Panc1 (cell line): ENCODE results near the gene SAMHD1. TPM values are rescaled to one million over a fixed set of nuclear protein-coding genes. Genes with fewer than 3 reads are reported as not detected.

Source experiments
- ATAC-seq: fragments of 200-7000 bp; cut with Tn5 transposase; 2 replicates; pipeline ENCODE4 v1.9.1; 2020; ENCODE audit warnings: mild to moderate bottlenecking, moderate library complexity
- BruUV-seq: library from RNA; stranded (reverse); fragments of 400-500 nt; replicated peaks from 2 replicates; lab custom pipeline; 2021; lab: Mats Ljungman, UMichigan
- CTCF ChIA-PET: fragments of 300-600 bp; sonication (Branson Sonifier 250); formaldehyde crosslinking; loops from one replicate; lab custom pipeline; 2022; ENCODE audit warnings: antibody characterized with exemption; lab: Charles Lee
- POLR2A ChIA-PET: fragments of 300-600 bp; sonication (Branson Sonifier 250); formaldehyde crosslinking; loops from one replicate; lab custom pipeline; 2022; ENCODE audit warnings: antibody characterized with exemption; lab: Charles Lee
- DNase-seq: peaks from one replicate; pipeline ENCODE4 v3.0.0-alpha.2; 2010; ENCODE audit warnings: low read depth, low spot score
- H3K27ac ChIP-seq: 2 replicates; pipeline ENCODE4 v1.5.1; 2011; ENCODE audit warnings: mild to moderate bottlenecking, low read length, inconsistent platforms
- H3K27me3 ChIP-seq: fragments of 200-500 bp; sonication (Bioruptor generic); 2 replicates; pipeline ENCODE4 v1.6.0; 2014; ENCODE audit warnings: low read length, inconsistent platforms; ENCODE audit not compliant: control insufficient read depth, insufficient read depth
- H3K36me3 ChIP-seq: fragments of 200-500 bp; sonication (Bioruptor generic); 2 replicates; pipeline ENCODE4 v1.5.1; 2014; ENCODE audit warnings: inconsistent platforms, mild to moderate bottlenecking, low read length, moderate library complexity; ENCODE audit not compliant: control insufficient read depth, insufficient read depth
- H3K4me1 ChIP-seq: 2 replicates; pipeline ENCODE4 v1.5.1; 2011; ENCODE audit warnings: inconsistent platforms, mild to moderate bottlenecking, low read length, moderate library complexity; ENCODE audit not compliant: control insufficient read depth, insufficient read depth
- H3K4me3 ChIP-seq, 2 experiments: 2 replicates each; pipeline ENCODE4 v1.5.1; 2011 to 2012; ENCODE audit warnings: low read depth in 2 of 2, low read length in 2 of 2, mild to moderate bottlenecking in 2 of 2, inconsistent platforms in 1 of 2, moderate library complexity in 1 of 2
- H3K9me3 ChIP-seq: fragments of 200-500 bp; sonication (Bioruptor generic); 2 replicates; pipeline ENCODE4 v1.5.1; 2014; ENCODE audit warnings: low read depth, mild to moderate bottlenecking, inconsistent platforms, low read length, moderate library complexity; ENCODE audit not compliant: control insufficient read depth, insufficient read depth
- POLR2AphosphoS5 ChIP-seq: IDR thresholded peaks from 2 replicates; pipeline ENCODE4 v1.6.1; 2012; ENCODE audit warnings: mild to moderate bottlenecking, low read depth, low read length, moderate library complexity
- SIN3A ChIP-seq: IDR thresholded peaks from 2 replicates; pipeline ENCODE4 v1.6.1; 2012; ENCODE audit warnings: low read depth, mild to moderate bottlenecking, low read length, moderate library complexity, borderline replicate concordance; ENCODE audit not compliant: insufficient read depth
- TCF7L2 ChIP-seq: IDR thresholded peaks from 2 replicates; pipeline ENCODE4 v1.6.1; 2011; ENCODE audit warnings: mild to moderate bottlenecking, low read depth, low read length, inconsistent platforms
- in situ Hi-C: cut with HindIII; loops from 2 replicates; pipeline ENCODE4 v1.10.0; 2016; ENCODE audit warnings: low sequenced_read_pairs, low pct_unique_long_range_greater_than_20kb
- intact Hi-C: fragments of 100-400 bp; cut with micrococcal nuclease; formaldehyde crosslinking; loops from one replicate; pipeline ENCODE4 v1.10.0; 2022; ENCODE audit not compliant: unreplicated experiment
- total RNA-seq: library from RNA; stranded (reverse); gene quantifications from one replicate; pipeline ENCODE4 v1.2.1, GENCODE V29; 2021; ENCODE audit not compliant: unreplicated experiment
- TF ChIP-seq, protein P1 (sequence below): fragments of 450-650 bp; IDR thresholded peaks from 2 replicates; pipeline ENCODE4 v1.5.1; 2017; ENCODE audit warnings: mild to moderate bottlenecking
- TF ChIP-seq, protein P2 (sequence below), 2 experiments: IDR thresholded peaks; 2 replicates each; pipeline ENCODE4 v1.6.1; 2011 to 2012; ENCODE audit warnings: low read depth in 2 of 2, control low read depth in 1 of 2, low read length in 1 of 2, mild to moderate bottlenecking in 1 of 2, moderate library complexity in 1 of 2; ENCODE audit not compliant: insufficient read depth in 1 of 2

The SAMHD1 gene
- total RNA-seq, 1 experiment from 2014 or later, result 16.8 TPM

DNA sequence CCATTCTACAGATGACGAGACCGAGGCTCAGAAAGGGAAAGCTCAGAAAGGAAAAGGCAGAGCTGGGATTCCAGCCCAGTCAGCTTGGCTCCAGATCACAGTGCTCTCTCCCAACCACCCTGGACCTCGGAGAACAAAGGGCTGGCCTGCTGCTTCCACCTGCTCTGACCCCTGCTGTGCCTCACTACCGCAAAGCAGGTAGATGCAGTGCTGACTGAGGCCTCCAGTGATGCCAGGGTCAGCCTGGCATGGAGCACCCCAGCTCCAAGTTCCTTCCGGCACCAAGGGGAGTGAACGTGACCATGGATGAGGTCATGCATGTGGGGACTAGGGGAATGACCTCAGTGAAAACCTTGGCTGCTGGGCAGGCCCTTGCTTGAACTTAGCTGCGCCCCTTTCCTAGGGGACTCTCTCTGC, 96.3 kb downstream of the SAMHD1 start:
- DNase-seq, result no peak
- H3K36me3 ChIP-seq, result no peaks in the 10 kb centered on the region
- in situ Hi-C loops (no loop called here), intact Hi-C loops (no loop called here)
- H3K9me3 ChIP-seq, result no peaks in the 10 kb centered on the region
- no peak overlapping the region for H3K27ac ChIP-seq
- CTCF ChIA-PET, result no interaction called here
- H3K4me1 ChIP-seq, result peaks cover 37% of the 10 kb centered on the region
- no TSS peak for BruUV-seq
- H3K27me3 ChIP-seq, result no peaks in the 10 kb centered on the region
- TF ChIP-seq POLR2AphosphoS5, result no peak
- no peak for TF ChIP-seq SIN3A
- TF ChIP-seq TCF7L2, result no peak
- TF ChIP-seq, protein P1, sequence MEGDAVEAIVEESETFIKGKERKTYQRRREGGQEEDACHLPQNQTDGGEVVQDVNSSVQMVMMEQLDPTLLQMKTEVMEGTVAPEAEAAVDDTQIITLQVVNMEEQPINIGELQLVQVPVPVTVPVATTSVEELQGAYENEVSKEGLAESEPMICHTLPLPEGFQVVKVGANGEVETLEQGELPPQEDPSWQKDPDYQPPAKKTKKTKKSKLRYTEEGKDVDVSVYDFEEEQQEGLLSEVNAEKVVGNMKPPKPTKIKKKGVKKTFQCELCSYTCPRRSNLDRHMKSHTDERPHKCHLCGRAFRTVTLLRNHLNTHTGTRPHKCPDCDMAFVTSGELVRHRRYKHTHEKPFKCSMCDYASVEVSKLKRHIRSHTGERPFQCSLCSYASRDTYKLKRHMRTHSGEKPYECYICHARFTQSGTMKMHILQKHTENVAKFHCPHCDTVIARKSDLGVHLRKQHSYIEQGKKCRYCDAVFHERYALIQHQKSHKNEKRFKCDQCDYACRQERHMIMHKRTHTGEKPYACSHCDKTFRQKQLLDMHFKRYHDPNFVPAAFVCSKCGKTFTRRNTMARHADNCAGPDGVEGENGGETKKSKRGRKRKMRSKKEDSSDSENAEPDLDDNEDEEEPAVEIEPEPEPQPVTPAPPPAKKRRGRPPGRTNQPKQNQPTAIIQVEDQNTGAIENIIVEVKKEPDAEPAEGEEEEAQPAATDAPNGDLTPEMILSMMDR, result no peak
- TF ChIP-seq, protein P2, sequence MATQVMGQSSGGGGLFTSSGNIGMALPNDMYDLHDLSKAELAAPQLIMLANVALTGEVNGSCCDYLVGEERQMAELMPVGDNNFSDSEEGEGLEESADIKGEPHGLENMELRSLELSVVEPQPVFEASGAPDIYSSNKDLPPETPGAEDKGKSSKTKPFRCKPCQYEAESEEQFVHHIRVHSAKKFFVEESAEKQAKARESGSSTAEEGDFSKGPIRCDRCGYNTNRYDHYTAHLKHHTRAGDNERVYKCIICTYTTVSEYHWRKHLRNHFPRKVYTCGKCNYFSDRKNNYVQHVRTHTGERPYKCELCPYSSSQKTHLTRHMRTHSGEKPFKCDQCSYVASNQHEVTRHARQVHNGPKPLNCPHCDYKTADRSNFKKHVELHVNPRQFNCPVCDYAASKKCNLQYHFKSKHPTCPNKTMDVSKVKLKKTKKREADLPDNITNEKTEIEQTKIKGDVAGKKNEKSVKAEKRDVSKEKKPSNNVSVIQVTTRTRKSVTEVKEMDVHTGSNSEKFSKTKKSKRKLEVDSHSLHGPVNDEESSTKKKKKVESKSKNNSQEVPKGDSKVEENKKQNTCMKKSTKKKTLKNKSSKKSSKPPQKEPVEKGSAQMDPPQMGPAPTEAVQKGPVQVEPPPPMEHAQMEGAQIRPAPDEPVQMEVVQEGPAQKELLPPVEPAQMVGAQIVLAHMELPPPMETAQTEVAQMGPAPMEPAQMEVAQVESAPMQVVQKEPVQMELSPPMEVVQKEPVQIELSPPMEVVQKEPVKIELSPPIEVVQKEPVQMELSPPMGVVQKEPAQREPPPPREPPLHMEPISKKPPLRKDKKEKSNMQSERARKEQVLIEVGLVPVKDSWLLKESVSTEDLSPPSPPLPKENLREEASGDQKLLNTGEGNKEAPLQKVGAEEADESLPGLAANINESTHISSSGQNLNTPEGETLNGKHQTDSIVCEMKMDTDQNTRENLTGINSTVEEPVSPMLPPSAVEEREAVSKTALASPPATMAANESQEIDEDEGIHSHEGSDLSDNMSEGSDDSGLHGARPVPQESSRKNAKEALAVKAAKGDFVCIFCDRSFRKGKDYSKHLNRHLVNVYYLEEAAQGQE (IDR thresholded peaks at IDR 0.05; ENCODE audit: insufficient read depth in 1 of 2, low read depth in 2 of 2, low read length in 1 of 2), result no peak
- H3K4me3 ChIP-seq, result no peak overlapping the region
- no peak for ATAC-seq
- POLR2A ChIA-PET, result interaction anchor here (0.5 kb wide), 1 partner anchor 47 kb away, joined by 7 read pairs; no protein-coding TSS in a partner anchor

DNA sequence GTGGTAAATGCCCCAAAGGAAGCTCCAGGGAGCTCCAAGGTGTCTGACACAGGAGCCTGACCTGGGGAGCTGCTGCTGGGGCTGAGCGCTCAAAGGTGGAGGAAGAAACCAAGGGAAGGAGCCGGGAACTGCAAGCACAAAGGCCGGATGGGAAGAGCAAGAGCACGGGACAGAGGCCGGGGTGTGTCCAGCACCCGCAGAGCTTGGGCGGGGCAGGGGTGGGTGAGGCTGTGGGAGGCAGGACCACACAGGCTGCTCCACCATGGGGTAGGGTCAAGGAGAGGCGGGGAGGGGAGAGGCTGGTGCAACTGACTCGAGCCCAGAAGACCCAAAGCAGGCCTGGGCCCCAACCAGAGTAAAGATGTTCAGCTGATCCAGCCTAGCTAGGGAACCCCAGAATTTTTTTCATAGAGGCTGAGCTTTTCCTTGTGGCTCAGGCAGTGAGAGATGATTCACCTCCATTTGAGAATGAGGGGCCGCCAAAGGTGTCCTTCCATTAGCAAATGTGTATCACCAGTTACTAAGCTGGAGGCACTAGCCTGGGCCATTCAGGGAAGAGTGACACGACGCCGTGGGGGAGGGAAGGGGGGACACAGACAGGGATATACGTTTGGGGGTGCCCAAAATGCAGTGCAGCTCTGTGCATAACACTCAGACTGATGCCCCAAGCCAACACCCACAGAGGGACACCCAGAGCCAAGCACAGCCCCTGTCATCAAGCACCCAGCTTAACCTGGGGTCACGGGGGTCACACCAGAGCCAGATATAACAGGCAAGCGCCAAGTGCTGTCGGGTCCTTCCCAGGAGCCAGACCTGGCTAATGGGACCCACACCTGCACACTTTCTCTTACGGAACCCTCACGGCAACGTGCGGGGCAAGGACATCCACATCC, 96.9 kb downstream of the SAMHD1 start:
- H3K27ac ChIP-seq, result no peak overlapping the region
- TF ChIP-seq SIN3A (no peak), POLR2AphosphoS5 (no peak), TCF7L2 (no peak)
- TF ChIP-seq, protein P1, result no peak
- TF ChIP-seq, protein P2 (IDR thresholded peaks at IDR 0.05; ENCODE audit: insufficient read depth in 1 of 2, low read depth in 2 of 2, low read length in 1 of 2), result no peak
- no peak overlapping the region for H3K4me3 ChIP-seq
- CTCF ChIA-PET, result interaction anchor here (0.8 kb wide), 1 partner anchor 32 kb away, joined by 4 read pairs; no protein-coding TSS in a partner anchor
- POLR2A ChIA-PET, result interaction anchor here (0.6 kb wide), 1 partner anchor 455 kb away, joined by 3 read pairs; no protein-coding TSS in a partner anchor
- H3K9me3 ChIP-seq, result no peaks in the 10 kb centered on the region
- DNase-seq (no peak), ATAC-seq (no peak)
- no peaks in the 10 kb centered on the region for H3K36me3 ChIP-seq
- no peaks in the 10 kb centered on the region for H3K27me3 ChIP-seq
- no TSS peak for BruUV-seq
- in situ Hi-C loops, result no loop called here
- intact Hi-C loops, result no loop called here
- H3K4me1 ChIP-seq, result peaks cover 32% of the 10 kb centered on the region
